Left lobe of liver (tissue), 2 donors: ENCODE results near the gene INPP4B. TPM values are rescaled to one million over a fixed set of nuclear protein-coding genes. Genes with fewer than 3 reads are reported as not detected.

Experiments
- ATAC-seq: fragments of 200-7000 bp; cut with Tn5 transposase; one replicate; pipeline ENCODE4 v1.9.1; 2020; ENCODE audit warnings: mild to moderate bottlenecking, moderate library complexity
- DNase-seq: peaks from one replicate; pipeline ENCODE4 v3.0.0-alpha.2; 2020; ENCODE audit warnings: low spot score
- total RNA-seq: library from RNA; stranded (reverse); gene quantifications from one replicate; pipeline ENCODE4 v1.2.1, GENCODE V29; 2021
- donor health status: DM: no; HTN: no; CAD: no; lungs with moderate emphysema.
- donor health status: DM: no; HTN: yes; CAD: no.

INPP4B gene
- total RNA-seq, 1 donor from 2014 or later: 0.93 TPM

- ATAC-seq (no peak), DNase-seq (no peak)
Observed at GRCh38 chr4:142065086-142065647, 780.9 kb downstream of the INPP4B start.

- ATAC-seq (no peak), DNase-seq (no peak)
Observed at GRCh38 chr4:142064181-142064580, 781.9 kb downstream of the INPP4B start.

GRCh38 chr4:142045996-142046395, 800.1 kb downstream of the INPP4B start:
- DNase-seq: no peak
- no peak for ATAC-seq

GRCh38 chr4:142044271-142044670, 801.8 kb downstream of the INPP4B start:
- no peak for DNase-seq
- no peak for ATAC-seq

GRCh38 chr4:142043509-142043908, 802.6 kb downstream of the INPP4B start:
- ATAC-seq (no peak), DNase-seq (no peak)

GRCh38 chr4:142041788-142042187, 804.3 kb downstream of the INPP4B start:
- ATAC-seq: no peak

GRCh38 chr4:142040043-142040442, 806.1 kb downstream of the INPP4B start:
- ATAC-seq: no peak
- no peak for DNase-seq

More at GRCh38 chr4:142041788-142042187, 804.3 kb downstream of the INPP4B start:
- DNase-seq: no peak

GRCh38 chr4:142036795-142037583, 809.1 kb downstream of the INPP4B start:
- DNase-seq (no peak), ATAC-seq (no peak)

GRCh38 chr4:142035566-142035965, 810.5 kb downstream of the INPP4B start:
- ATAC-seq (no peak), DNase-seq (no peak)

GRCh38 chr4:142034101-142034500, 812.0 kb downstream of the INPP4B start:
- ATAC-seq (no peak), DNase-seq (no peak)

GRCh38 chr4:142030010-142030409, 816.1 kb downstream of the INPP4B start:
- ATAC-seq (no peak), DNase-seq (no peak)

- DNase-seq (no peak), ATAC-seq (no peak)
Observed at GRCh38 chr4:142021761-142022160, 824.3 kb downstream of the INPP4B start.

- ATAC-seq: no peak
- DNase-seq: no peak
Observed at GRCh38 chr4:142021181-142021580, 824.9 kb downstream of the INPP4B start.

GRCh38 chr4:142016031-142016430, 830.1 kb downstream of the INPP4B start:
- no peak for ATAC-seq

GRCh38 chr4:142009751-142010150, 836.4 kb downstream of the INPP4B start:
- no peak for ATAC-seq
- DNase-seq: no peak

More at GRCh38 chr4:142016031-142016430, 830.1 kb downstream of the INPP4B start:
- DNase-seq: no peak

GRCh38 chr4:142005519-142005918, 840.6 kb downstream of the INPP4B start:
- DNase-seq (no peak), ATAC-seq (no peak)

- DNase-seq: no peak
- no peak for ATAC-seq
Observed at GRCh38 chr4:141999446-142000143, 846.5 kb downstream of the INPP4B start.

GRCh38 chr4:141995056-141995455, 851.0 kb downstream of the INPP4B start:
- ATAC-seq (no peak), DNase-seq (no peak)

- ATAC-seq: no peak
- DNase-seq: no peak
Observed at GRCh38 chr4:141977433-141977832, 868.7 kb downstream of the INPP4B start.
